DND-41 (cell line): Measurements from ENCODE around the gene SUSD4.

Experiments used
- ATAC-seq: fragments of 200-7000 bp; cut with Tn5 transposase; 3 replicates; pipeline ENCODE4 v1.9.1; 2021; ENCODE audit warnings: low read depth; ENCODE audit not compliant: insufficient read depth
- DNase-seq: peaks from one replicate; pipeline ENCODE4 v3.0.0-alpha.2; 2020
- H2AFZ ChIP-seq: 2 replicates; pipeline ENCODE4 v1.6.0; 2012; ENCODE audit warnings: low read depth, low read length
- H3K27ac ChIP-seq: 2 replicates; pipeline ENCODE4 v1.5.1; 2012; ENCODE audit warnings: low read length, inconsistent platforms
- H3K27me3 ChIP-seq: fragments of 200-600 bp; sonication (generic); 2 replicates; pipeline ENCODE4 v1.6.0; 2012; ENCODE audit warnings: low read length, mild to moderate bottlenecking, inconsistent platforms; ENCODE audit not compliant: insufficient read depth, poor library complexity
- H3K36me3 ChIP-seq: 2 replicates; pipeline ENCODE4 v1.5.1; 2012; ENCODE audit warnings: low read length, inconsistent platforms; ENCODE audit not compliant: insufficient read depth
- H3K4me1 ChIP-seq: 2 replicates; pipeline ENCODE4 v1.5.1; 2012; ENCODE audit warnings: mild to moderate bottlenecking, low read length; ENCODE audit not compliant: insufficient read depth
- H3K4me2 ChIP-seq: 2 replicates; pipeline ENCODE4 v1.6.0; 2012; ENCODE audit warnings: mild to moderate bottlenecking, moderate library complexity, low read length, inconsistent platforms; ENCODE audit not compliant: insufficient read depth
- H3K4me3 ChIP-seq, 2 experiments: fragments of 200-600 bp in 1 of 2; shearing (Covaris generic) in 1 of 2; 2 replicates each; pipeline ENCODE4 v1.5.1; 2012 to 2016; ENCODE audit warnings: inconsistent platforms in 2 of 2, low read length in 2 of 2, mild to moderate bottlenecking in 2 of 2, low read depth in 1 of 2, moderate library complexity in 1 of 2
- H3K79me2 ChIP-seq: 2 replicates; pipeline ENCODE4 v1.6.0; 2012; ENCODE audit warnings: low read length, inconsistent platforms; ENCODE audit not compliant: insufficient read depth
- H3K9ac ChIP-seq: 2 replicates; pipeline ENCODE4 v1.6.0; 2012; ENCODE audit warnings: low read depth, mild to moderate bottlenecking, inconsistent platforms, low read length, moderate library complexity
- H3K9me3 ChIP-seq: 2 replicates; pipeline ENCODE4 v1.5.1; 2012; ENCODE audit warnings: low read length, moderate library complexity, mild to moderate bottlenecking, inconsistent platforms; ENCODE audit not compliant: insufficient read depth, severe bottlenecking
- H4K20me1 ChIP-seq: 2 replicates; pipeline ENCODE4 v1.6.0; 2012; ENCODE audit warnings: low read length; ENCODE audit not compliant: insufficient read depth
- CTCF ChIP-seq: IDR thresholded peaks from 2 replicates; pipeline ENCODE4 v1.5.1; 2012; ENCODE audit warnings: borderline replicate concordance, low read length, moderate library complexity, mild to moderate bottlenecking; ENCODE audit not compliant: poor library complexity, severe bottlenecking; ENCODE audit errors: extremely low read depth
- EZH2 ChIP-seq: IDR thresholded peaks from 3 replicates; pipeline ENCODE4 v1.6.1; 2012; ENCODE audit warnings: borderline replicate concordance, low read depth, mild to moderate bottlenecking, moderate library complexity, low read length, inconsistent platforms; ENCODE audit not compliant: severe bottlenecking

SUSD4 gene

GRCh38 chr1:223175032-223175431 is 188.9 kb downstream of the SUSD4 start:
- no peaks in the 10 kb centered on the region for H3K79me2 ChIP-seq
- no peak overlapping the region for H3K4me2 ChIP-seq
- H3K36me3 ChIP-seq: no peaks in the 10 kb centered on the region
- no peaks in the 10 kb centered on the region for H3K27me3 ChIP-seq
- H3K9ac ChIP-seq: no peak overlapping the region
- H3K27ac ChIP-seq: no peak overlapping the region
- H4K20me1 ChIP-seq: no peaks in the 10 kb centered on the region
- H3K4me3 ChIP-seq: no peak overlapping the region
- no peaks in the 10 kb centered on the region for H3K9me3 ChIP-seq
- DNase-seq (no peak), ATAC-seq (no peak)
- TF ChIP-seq CTCF (no peak), EZH2 (no peak)
- no peaks in the 10 kb centered on the region for H3K4me1 ChIP-seq
- no peak overlapping the region for H2AFZ ChIP-seq
